ENCODE measurements around the gene BIRC7. TPM values are rescaled to one million over a fixed set of nuclear protein-coding genes. Genes with fewer than 3 reads are reported as not detected.

BIRC7 gene
- polyA plus RNA-seq, 1 donor from 2014 or later, result not detected

DNA sequence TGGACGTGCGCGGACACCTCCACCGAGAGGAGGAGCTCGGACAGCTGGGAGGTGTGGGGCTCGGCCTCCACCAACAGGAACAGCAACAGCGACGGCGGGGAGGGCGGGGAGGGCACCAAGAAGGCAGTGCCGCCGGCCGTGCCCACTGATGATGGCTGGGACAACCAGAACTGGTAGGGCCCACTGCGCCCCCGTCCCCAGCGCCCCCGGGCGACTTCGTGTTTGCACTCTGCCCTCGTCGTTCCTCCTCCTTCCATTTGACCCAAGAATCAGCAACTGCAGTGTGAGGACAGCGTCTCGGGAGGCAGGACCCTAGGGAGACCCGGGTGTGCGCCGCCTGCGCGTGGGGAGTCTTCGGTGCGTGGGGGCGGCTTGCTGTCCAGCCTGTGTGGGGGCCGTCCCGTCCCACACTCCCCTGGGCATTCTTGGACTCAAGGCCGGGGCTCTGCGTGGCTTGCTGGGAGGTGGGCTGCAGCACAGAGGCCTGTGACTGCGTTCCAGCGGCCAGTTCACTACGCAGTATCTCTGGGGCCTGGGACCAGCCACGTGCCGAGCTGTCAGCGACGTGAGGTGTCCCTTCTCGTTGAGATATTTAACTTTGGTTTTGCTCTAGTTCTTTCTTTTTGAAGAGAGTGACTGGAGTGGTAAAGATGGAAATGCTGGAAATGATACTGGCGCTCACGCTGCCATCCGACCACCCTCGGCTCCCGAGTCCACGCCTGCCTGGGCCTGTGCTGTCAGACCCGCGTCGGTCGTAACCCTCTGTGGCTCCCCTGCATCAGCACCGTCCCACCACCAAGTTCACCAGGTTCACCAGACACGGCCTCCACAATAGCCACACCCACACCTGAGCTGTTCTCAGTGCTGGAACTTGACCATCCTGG, 52.2 kb downstream of the BIRC7 start:
- no peaks in the 10 kb centered on the region for H3K27me3 Mint-ChIP-seq
- no peak overlapping the region for H3K27ac Mint-ChIP-seq
- H3K36me3 Mint-ChIP-seq, result no peaks in the 10 kb centered on the region
- no peak overlapping the region for H3K4me3 Mint-ChIP-seq
- peaks cover 0 to 3% (median 0%) of the 10 kb centered on the region in 3 donors for H3K4me1 Mint-ChIP-seq
- H3K9me3 Mint-ChIP-seq, result no peaks in the 10 kb centered on the region

DNA sequence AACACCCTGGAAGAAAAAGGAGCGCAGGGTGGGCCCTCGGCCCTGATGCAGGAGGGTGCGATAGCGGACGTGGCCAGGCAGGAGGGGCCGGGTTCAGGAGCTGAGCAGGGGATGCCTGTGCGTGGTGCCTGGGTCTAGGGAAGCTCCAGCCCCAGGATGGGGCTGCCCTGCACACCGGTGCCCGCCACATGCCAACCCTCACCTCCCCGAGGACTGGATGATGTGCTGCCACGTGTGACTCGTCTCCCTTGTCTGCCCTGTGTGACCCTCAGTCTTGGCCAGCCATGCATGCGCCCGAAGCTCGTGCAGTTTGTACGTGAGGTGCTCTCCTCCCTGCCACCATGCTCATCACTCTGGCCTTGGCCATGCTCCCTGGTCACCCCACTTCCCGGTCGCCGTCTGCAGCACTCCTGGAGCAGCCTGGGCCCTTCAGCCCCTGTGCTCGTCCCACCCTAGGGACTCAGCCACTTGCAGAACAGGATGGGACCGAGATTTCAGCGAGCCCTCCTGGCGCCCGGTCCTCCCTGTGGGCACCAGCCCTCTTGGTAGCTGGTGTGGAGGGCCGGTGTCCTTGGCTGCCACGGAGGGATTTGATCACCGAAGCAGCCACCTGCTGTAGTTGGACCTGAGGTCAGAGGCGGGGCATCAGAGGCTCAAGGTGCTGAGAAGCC, 53.0 kb downstream of the BIRC7 start:
- H3K4me1 Mint-ChIP-seq, result peaks cover 0 to 3% (median 0%) of the 10 kb centered on the region in 3 donors
- H3K4me3 Mint-ChIP-seq, result no peak overlapping the region
- H3K27ac Mint-ChIP-seq, result no peak overlapping the region
- H3K27me3 Mint-ChIP-seq, result no peaks in the 10 kb centered on the region
- no peaks in the 10 kb centered on the region for H3K36me3 Mint-ChIP-seq
- no peaks in the 10 kb centered on the region for H3K9me3 Mint-ChIP-seq

DNA sequence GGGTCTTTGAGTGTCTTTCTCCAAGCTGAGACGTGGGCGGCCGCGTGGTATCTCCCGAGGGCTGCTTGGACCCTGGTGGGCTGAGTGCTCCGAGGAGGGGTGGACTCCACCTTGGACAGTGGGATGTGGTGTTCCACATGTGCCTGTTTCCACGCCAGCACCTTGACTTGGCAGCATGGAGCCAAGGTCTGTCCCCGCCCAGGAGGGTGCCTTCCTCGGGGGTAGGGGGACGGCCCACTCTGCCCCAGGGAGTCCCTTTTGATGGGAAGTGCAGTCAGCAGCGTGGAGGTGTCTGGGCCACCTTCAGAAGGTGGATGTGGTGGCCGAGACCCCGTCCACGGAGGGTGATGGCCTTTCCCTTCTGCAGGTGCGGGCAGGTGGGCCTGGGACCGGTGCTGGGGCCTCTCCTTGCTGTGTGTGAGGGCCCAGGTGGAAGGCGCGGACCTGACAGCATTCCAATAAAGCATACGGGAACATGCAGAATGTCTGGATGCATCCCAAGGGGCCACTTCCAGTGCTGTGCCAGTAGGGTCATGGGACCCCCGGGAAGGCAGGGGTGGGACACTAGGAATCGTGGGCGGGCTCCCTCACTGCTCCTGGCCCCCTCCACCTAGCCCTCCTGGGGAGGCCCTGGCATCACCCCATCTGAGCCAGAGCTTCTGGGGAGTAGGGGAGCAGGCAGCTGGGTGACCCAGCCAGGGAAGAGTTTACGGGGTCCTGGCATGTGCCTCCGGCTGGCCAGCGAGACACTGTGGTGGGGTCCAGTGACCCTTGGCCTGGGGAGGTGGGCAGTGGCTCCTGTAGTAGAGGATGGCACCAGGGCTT, 53.8 kb downstream of the BIRC7 start:
- peaks cover 0 to 3% (median 0%) of the 10 kb centered on the region in 3 donors for H3K4me1 Mint-ChIP-seq
- H3K27me3 Mint-ChIP-seq, result no peaks in the 10 kb centered on the region
- no peaks in the 10 kb centered on the region for H3K9me3 Mint-ChIP-seq
- no peak overlapping the region for H3K4me3 Mint-ChIP-seq
- H3K36me3 Mint-ChIP-seq, result no peaks in the 10 kb centered on the region
- no peak overlapping the region for H3K27ac Mint-ChIP-seq

Other genes with a start within 250 kb of the BIRC7 start
- not detected for gene BHLHE23, start 228.9 kb upstream of the BIRC7 start, polyA plus RNA-seq
- 17.4 TPM for gene YTHDF1, start 19.8 kb upstream of the BIRC7 start, polyA plus RNA-seq
- gene NKAIN4, start 18.6 kb downstream of the BIRC7 start, polyA plus RNA-seq, result not detected
- gene ARFGAP1, start 36.9 kb downstream of the BIRC7 start, polyA plus RNA-seq, result 12.2 TPM
- gene COL20A1, start 57.3 kb downstream of the BIRC7 start, polyA plus RNA-seq, result not detected
- not detected for gene CHRNA4, start 125.4 kb downstream of the BIRC7 start, polyA plus RNA-seq
- 0.29 TPM for gene KCNQ2, start 236.8 kb downstream of the BIRC7 start, polyA plus RNA-seq

All from IgD-negative memory B cell (primary cell).